GM19455 (cell line): ENCODE measurements around the gene CST9L.

ENCODE experiments used
- ATAC-seq: cut with Tn5 transposase; IDR thresholded peaks from one replicate; pipeline ENCODE4 v1.9.1; 2021; ENCODE audit not compliant: unreplicated experiment

CST9L gene

GRCh38 chr20:23547613-23548012 lies 20.7 kb downstream of the CST9L start:
- no peak for ATAC-seq

DNA sequence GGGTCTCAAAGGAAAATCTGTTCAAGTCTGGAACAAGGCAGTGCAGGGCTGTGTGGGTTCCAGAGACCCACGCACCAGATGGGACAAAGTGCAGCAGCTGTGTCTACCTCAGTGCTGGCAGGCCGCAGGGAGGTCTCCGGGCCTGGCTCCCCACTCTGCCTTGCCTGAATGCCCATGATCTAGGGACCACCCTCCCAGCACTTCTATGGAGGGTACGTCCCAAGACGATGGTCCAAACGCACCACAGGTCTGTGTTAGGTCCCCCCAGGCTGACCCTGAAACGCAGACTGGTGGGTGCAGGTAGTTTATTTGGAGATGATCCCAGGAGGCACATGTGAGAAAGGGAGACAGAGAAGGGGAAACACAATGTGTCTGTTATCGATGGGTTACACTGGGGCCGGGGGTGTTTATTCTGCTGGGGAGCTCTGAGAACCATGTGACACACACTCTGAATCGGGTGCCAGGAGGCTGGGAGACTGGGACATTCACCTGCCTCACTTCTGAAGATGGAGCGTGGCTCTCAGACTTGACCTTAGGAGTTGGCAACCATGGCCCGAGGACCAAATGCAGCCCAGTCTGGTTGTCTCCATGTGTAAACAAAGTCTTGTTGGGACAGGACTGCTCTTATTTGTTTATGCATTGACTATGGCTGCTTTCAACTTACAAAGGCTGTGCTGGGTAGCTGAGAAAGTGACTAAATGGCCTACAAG lies 21.7 kb downstream of the CST9L start:
- no peak for ATAC-seq

DNA sequence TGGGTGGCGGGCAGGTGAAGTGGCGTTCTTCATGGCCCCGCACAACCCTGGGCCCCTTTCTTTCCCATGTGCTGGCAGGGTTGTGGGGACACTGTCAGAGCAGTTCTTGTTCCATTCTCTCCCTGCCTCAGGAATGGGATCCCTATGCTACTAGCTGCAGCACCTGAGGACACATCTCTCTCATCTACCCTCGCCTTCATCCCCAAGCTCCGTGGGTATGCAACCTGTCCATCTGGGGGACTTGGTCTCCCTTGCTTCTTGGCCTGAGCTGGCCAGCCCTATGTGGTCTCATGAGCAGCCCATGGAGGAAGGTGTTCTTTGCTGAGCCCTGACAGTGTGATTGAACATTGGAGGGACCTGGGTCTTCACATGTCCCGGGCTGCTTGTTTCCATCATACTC lies 24.2 kb downstream of the CST9L start:
- no peak for ATAC-seq

- ATAC-seq, result no peak
Observed at GRCh38 chr20:23542801-23543200, 25.5 kb downstream of the CST9L start.

DNA sequence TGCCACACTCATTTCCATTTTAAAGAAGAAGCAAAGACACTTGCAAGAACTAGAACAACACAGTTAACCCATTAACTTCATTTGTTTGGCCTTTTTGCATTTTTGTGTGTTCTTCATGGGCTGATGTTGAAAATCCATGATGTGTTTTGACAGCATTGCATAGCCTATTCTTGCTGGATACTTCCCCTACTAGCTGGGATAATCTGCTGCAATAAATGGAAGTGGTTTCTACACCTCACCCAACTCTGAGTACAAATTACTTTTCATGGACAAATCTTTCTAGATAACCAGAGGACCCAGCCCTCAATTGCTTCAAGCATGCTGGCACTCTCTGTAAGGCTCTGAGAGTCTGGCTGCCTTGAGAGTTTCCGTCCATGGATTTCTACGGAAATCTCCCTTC lies 26.5 kb downstream of the CST9L start:
- no peak for ATAC-seq

DNA sequence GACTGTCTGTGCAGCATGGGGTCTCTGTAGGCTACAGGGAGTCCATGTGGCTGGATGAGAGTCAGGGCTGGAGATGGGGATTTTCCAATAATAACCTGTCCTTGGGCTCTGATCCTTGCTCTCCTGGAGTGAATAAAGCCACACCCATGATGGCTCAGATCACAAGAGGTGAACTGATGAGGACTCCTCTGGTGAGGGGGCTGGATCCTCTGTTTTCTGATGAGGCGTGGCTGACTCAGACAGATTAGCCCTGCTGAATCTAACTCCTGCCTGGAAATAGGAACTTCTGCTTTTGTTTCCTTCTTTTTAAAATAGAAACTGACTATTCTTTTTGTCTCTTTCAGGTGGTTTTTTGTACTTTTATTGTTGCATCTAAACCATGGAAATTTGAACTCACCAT lies 27.0 kb downstream of the CST9L start:
- no peak for ATAC-seq

GRCh38 chr20:23540624-23541023 lies 27.7 kb downstream of the CST9L start:
- no peak for ATAC-seq

DNA sequence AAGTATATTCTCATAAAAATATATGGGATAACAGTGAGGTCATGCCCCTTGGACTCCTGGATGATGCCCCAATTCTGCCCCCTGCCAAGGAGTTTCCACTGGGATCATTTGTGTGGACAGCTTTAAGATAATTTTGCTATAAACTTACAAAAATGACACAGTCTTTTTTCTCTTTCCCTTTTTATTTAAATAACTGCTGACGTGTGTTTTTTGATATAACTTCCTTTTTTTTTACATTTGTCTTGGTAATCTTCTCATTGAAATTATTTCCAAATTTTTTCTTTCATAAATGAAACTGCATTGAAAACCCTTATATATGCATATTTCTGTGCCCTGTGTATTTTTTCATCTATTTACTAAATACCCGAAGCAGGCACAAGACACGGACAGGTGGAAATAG lies 31.3 kb downstream of the CST9L start:
- ATAC-seq, result no peak

GRCh38 chr20:23536328-23536974 lies 31.8 kb downstream of the CST9L start:
- ATAC-seq, result no peak

DNA sequence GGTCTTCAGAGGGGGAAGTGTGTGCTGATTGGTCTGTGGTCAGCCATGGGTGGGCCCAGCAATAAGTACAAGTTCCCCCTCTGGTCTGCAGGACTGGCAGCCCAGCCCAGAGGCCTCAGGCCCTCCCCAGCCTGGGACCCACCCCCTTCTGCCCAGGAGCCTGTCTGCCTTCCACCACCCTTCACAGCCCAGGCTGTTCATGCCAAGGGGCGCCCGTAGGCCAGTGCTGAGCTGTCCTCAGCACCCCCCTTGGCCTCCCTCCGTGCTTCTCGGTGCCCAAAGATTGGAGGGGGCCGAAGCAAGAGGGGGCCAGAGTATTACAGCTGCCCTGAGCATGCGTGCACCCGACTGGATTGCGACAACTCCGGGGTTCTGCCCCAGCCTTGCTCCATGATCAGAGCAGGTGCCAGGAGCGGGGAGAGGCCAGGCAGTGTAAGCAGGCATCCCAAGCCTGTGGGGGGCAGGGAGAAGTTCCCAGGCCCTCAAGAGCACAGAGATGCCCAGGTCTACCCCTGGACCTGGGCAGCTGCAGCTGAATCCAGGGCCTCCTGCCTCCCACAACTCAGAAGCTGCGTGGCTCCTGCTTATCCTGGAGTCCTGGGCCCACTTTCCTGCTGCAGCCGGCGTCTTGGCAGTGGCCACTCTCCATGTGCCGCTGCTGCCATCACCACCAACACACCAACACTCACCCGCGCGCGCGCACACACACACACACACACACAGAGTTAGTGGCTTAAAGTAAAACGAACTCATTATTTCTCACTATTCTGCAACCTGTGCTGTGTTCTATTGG lies 33.3 kb downstream of the CST9L start:
- ATAC-seq, result no peak

DNA sequence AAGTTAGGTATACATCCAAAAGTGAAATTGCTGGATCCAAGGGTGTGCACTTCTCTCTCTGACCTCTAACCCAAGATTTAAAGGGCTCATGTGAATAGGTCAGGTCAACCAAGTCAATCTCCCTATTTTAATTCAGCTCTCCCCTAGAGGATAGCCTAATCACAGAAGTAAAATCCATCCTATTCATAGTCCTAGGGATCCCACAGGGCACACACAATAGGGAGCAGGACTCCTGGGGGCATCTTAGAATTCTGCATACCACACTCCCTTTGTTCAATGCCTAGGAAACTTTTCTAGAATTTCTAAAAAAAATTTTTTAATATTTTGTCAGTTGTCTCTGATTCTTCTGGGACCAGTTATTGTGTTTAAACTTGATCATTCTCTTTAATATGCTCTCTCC lies 35.1 kb downstream of the CST9L start:
- ATAC-seq, result no peak

- no peak for ATAC-seq
Observed at GRCh38 chr20:23532533-23532932, 35.8 kb downstream of the CST9L start.

GRCh38 chr20:23530937-23531567 lies 37.2 kb downstream of the CST9L start:
- ATAC-seq, result no peak

- ATAC-seq, result no peak
Observed at GRCh38 chr20:23528867-23529431, 39.3 kb downstream of the CST9L start.

- ATAC-seq, result no peak
Observed at GRCh38 chr20:23526850-23527249, 41.4 kb downstream of the CST9L start.

DNA sequence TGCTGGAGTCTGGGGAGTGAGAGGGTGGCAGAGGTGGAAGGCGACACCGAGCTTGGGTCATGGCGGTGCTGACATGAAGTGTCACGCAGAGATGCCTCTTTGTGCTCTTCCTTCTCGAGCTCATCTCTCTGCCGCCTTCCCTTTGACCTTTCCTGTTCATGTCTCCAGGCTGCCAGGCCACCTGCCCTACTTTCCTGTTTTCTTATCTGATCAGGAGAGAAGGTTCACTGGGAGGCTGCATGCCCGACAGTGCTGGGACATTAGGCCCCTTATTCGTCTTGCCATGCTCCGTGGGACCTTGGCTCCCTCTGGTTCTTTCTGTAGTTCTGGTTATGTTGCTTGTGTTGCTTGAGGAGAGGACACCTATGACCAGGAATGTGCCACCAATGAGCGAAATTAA lies 44.1 kb downstream of the CST9L start:
- no peak for ATAC-seq

DNA sequence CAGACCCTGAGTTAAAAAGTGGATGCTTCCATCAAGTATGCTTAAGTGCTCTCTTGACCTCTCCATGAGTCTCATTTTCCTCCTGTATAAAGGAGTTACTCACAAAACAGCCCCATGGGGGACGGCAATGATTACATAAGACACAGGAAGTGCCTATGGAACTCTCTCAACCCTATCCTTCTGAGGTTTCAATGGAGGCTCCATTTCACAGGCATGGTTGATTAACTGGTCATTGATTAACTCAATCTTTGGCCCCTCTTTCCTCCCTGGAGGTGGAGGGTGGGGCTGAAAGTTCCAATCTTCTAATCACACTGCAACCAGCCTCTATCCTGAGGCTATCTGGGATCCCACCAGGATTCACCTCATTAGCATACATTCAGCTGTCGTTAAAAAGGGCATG lies 48.1 kb downstream of the CST9L start:
- ATAC-seq, result no peak

DNA sequence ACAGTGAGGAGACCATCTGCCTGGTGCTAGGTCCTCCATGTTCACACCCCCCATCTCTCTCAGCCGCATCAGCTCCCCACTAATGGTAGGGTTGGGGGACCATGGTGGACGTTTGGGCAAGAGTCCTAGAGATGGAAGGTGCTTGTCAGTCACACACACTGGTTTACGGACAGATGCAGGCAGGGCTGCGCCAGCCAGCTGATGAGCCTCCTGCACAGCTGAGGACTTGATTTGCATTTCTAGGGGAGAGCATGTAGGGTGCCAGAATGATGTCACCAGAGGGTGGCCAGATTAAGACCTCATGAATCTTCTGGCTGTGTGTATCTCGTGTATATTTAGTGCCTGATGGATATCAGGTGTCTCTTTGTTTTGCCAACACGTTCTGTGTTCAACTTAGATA lies 48.7 kb downstream of the CST9L start:
- no peak for ATAC-seq

GRCh38 chr20:23517719-23518118 lies 50.6 kb downstream of the CST9L start:
- ATAC-seq, result no peak

- ATAC-seq, result no peak
Observed at GRCh38 chr20:23515250-23515939, 52.9 kb downstream of the CST9L start.

GRCh38 chr20:23514848-23515247 lies 53.4 kb downstream of the CST9L start:
- no peak for ATAC-seq
